Osteocyte (in vitro differentiated cells): ENCODE data around the gene CDC25C. TPM values are rescaled to one million over a fixed set of nuclear protein-coding genes. Genes with fewer than 3 reads are reported as not detected.

ENCODE experiments used
- DNase-seq: peaks from one replicate; pipeline ENCODE4 v3.0.0; 2021; ENCODE audit warnings: mixed read lengths; ENCODE audit not compliant: unreplicated experiment; ENCODE audit errors: extremely low spot score
- H3K27ac Mint-ChIP-seq: one replicate; pipeline ENCODE4 v1.8.0; 2021; ENCODE audit warnings: mild to moderate bottlenecking, mixed read lengths; ENCODE audit not compliant: unreplicated experiment
- H3K27me3 Mint-ChIP-seq: one replicate; pipeline ENCODE4 v1.8.0; 2021; ENCODE audit warnings: mixed read lengths; ENCODE audit not compliant: unreplicated experiment
- H3K36me3 Mint-ChIP-seq: one replicate; pipeline ENCODE4 v1.8.0; 2021; ENCODE audit warnings: mixed read lengths; ENCODE audit not compliant: unreplicated experiment
- H3K4me1 Mint-ChIP-seq: one replicate; pipeline ENCODE4 v1.8.0; 2021; ENCODE audit warnings: mixed read lengths; ENCODE audit not compliant: unreplicated experiment
- H3K4me3 Mint-ChIP-seq: one replicate; pipeline ENCODE4 v1.8.0; 2021; ENCODE audit warnings: mild to moderate bottlenecking, moderate library complexity, mixed read lengths; ENCODE audit not compliant: unreplicated experiment
- H3K9me3 Mint-ChIP-seq: one replicate; pipeline ENCODE4 v1.8.0; 2021; ENCODE audit warnings: mixed read lengths; ENCODE audit not compliant: unreplicated experiment
- CTCF ChIP-seq: fragments of 200-600 bp; sonication (generic); IDR thresholded peaks from 2 replicates; pipeline ENCODE4 v1.5.0; 2021; ENCODE audit warnings: antibody characterized with exemption, mild to moderate bottlenecking, moderate library complexity
- total RNA-seq: library from RNA; stranded (reverse); gene quantifications from 2 replicates; pipeline ENCODE4 v1.2.1, GENCODE V29; 2021

The CDC25C gene
- total RNA-seq, 1 donor from 2014 or later: 2.2 TPM

GRCh38 chr5:138276402-138277054 lies 55.1 kb downstream of the CDC25C start:
- Mint-ChIP-seq H3K36me3 (no peaks in the 10 kb centered on the region), H3K4me1 (peaks cover 6% of the 10 kb centered on the region), H3K9me3 (no peaks in the 10 kb centered on the region), H3K27ac (no peak overlapping the region), H3K27me3 (peaks cover 9% of the 10 kb centered on the region), H3K4me3 (no peak overlapping the region)
- TF ChIP-seq CTCF: no peak
- no peak for DNase-seq

GRCh38 chr5:138275895-138276294 lies 55.7 kb downstream of the CDC25C start:
- Mint-ChIP-seq H3K27ac (no peak overlapping the region), H3K9me3 (no peaks in the 10 kb centered on the region), H3K27me3 (peaks cover 9% of the 10 kb centered on the region), H3K36me3 (no peaks in the 10 kb centered on the region), H3K4me3 (no peak overlapping the region), H3K4me1 (peaks cover 6% of the 10 kb centered on the region)
- no peak for DNase-seq
- TF ChIP-seq CTCF: no peak

GRCh38 chr5:138275379-138275782 lies 56.2 kb downstream of the CDC25C start:
- H3K36me3 Mint-ChIP-seq: no peaks in the 10 kb centered on the region
- no peak for DNase-seq
- H3K4me3 Mint-ChIP-seq: no peak overlapping the region
- H3K27ac Mint-ChIP-seq: no peak overlapping the region
- H3K27me3 Mint-ChIP-seq: peaks cover 9% of the 10 kb centered on the region
- peaks cover 6% of the 10 kb centered on the region for H3K4me1 Mint-ChIP-seq
- H3K9me3 Mint-ChIP-seq: no peaks in the 10 kb centered on the region
- TF ChIP-seq CTCF: no peak

- H3K4me3 Mint-ChIP-seq: peak within 1 kb of the TSS; percentile 62
- no peak for TF ChIP-seq CTCF
- H3K36me3 Mint-ChIP-seq: no peaks in the 10 kb centered on the region
- H3K9me3 Mint-ChIP-seq: no peaks in the 10 kb centered on the region
- H3K4me1 Mint-ChIP-seq: peaks cover 6% of the 10 kb centered on the region
- no peak within 1 kb of the TSS for H3K27ac Mint-ChIP-seq
- peaks cover 9% of the 10 kb centered on the region for H3K27me3 Mint-ChIP-seq
- no peak for DNase-seq
Observed at GRCh38 chr5:138274189-138274853, 57.3 kb downstream of the CDC25C start, which contains the start of gene GFRA3. GFRA3 (minus strand) TSS chr5:138274621; CDS start chr5:138274424, 197 bp downstream.

- DNase-seq: no peak
- Mint-ChIP-seq H3K4me1 (peaks cover 6% of the 10 kb centered on the region), H3K27ac (no peak overlapping the region), H3K36me3 (no peaks in the 10 kb centered on the region), H3K9me3 (no peaks in the 10 kb centered on the region), H3K4me3 (peak overlapping the region; percentile 55), H3K27me3 (peaks cover 9% of the 10 kb centered on the region)
- no peak for TF ChIP-seq CTCF
Observed at GRCh38 chr5:138273834-138274188, 57.8 kb downstream of the CDC25C start.
